ENCODE measurements around the gene FRMD1.

The FRMD1 gene

GRCh38 chr6:168078943-168079405, at the start of gene FRMD1:
TSS of gene FRMD1 (minus strand) at chr6:168079212. CDS start at chr6:168079094, 118 bp downstream.
- no peak for TF ChIP-seq TAF1 (IDR thresholded peaks at IDR 0.05; ENCODE audit: low read depth)

GRCh38 chr6:168128006-168128630, 49.1 kb upstream of the FRMD1 start:
- TF ChIP-seq CEBPB (IDR thresholded peaks at IDR 0.05) = no peak
- TF ChIP-seq RAD21 (IDR thresholded peaks at IDR 0.05; ENCODE audit: low read depth) = no peak
- no peak for TF ChIP-seq NFIC (IDR thresholded peaks at IDR 0.05)
- TF ChIP-seq EGR1 (IDR thresholded peaks at IDR 0.05) = no peak
- TF ChIP-seq CREB1 (IDR thresholded peaks at IDR 0.05; ENCODE audit: low read depth) = no peak
- no peak for TF ChIP-seq REST (IDR thresholded peaks at IDR 0.05; ENCODE audit: low read depth)
- TF ChIP-seq USF1 (IDR thresholded peaks at IDR 0.05) = no peak
- TF ChIP-seq YY1 (IDR thresholded peaks at IDR 0.05; ENCODE audit: low read depth) = no peak
- no peak for TF ChIP-seq MAX (IDR thresholded peaks at IDR 0.05)
- no peak for TF ChIP-seq TCF12 (IDR thresholded peaks at IDR 0.05; ENCODE audit: low read depth)
- no peak for TF ChIP-seq TAF1 (IDR thresholded peaks at IDR 0.05; ENCODE audit: low read depth)
- TF ChIP-seq FOXM1 (IDR thresholded peaks at IDR 0.05; ENCODE audit: borderline replicate concordance, low read depth) = no peak

- TF ChIP-seq USF1 (IDR thresholded peaks at IDR 0.05) = no peak
- TF ChIP-seq EP300 (IDR thresholded peaks at IDR 0.05; ENCODE audit: borderline replicate concordance) = no peak
- TF ChIP-seq TCF12 (IDR thresholded peaks at IDR 0.05; ENCODE audit: low read depth) = no peak
Observed at GRCh38 chr6:168127384-168127868, 48.4 kb upstream of the FRMD1 start.

- no peak for TF ChIP-seq REST (IDR thresholded peaks at IDR 0.05; ENCODE audit: low read depth)
- TF ChIP-seq TAF1 (IDR thresholded peaks at IDR 0.05; ENCODE audit: low read depth) = no peak
- no peak for TF ChIP-seq TCF12 (IDR thresholded peaks at IDR 0.05; ENCODE audit: low read depth)
- TF ChIP-seq CREB1 (IDR thresholded peaks at IDR 0.05; ENCODE audit: low read depth) = no peak
- TF ChIP-seq YY1 (IDR thresholded peaks at IDR 0.05; ENCODE audit: low read depth) = no peak
- no peak for TF ChIP-seq CEBPB (IDR thresholded peaks at IDR 0.05)
- no peak for TF ChIP-seq EGR1 (IDR thresholded peaks at IDR 0.05)
- TF ChIP-seq FOXM1 (IDR thresholded peaks at IDR 0.05; ENCODE audit: borderline replicate concordance, low read depth) = no peak
- TF ChIP-seq MAX (IDR thresholded peaks at IDR 0.05) = no peak
- no peak for TF ChIP-seq NFIC (IDR thresholded peaks at IDR 0.05)
- no peak for TF ChIP-seq RAD21 (IDR thresholded peaks at IDR 0.05; ENCODE audit: low read depth)
- TF ChIP-seq ZBTB7A (IDR thresholded peaks at IDR 0.05; ENCODE audit: low read depth) = no peak
- TF ChIP-seq EP300 (IDR thresholded peaks at IDR 0.05; ENCODE audit: borderline replicate concordance) = no peak
- no peak for TF ChIP-seq TEAD4 (IDR thresholded peaks at IDR 0.05)
- no peak for TF ChIP-seq USF1 (IDR thresholded peaks at IDR 0.05)
Observed at GRCh38 chr6:168126566-168127383, 47.8 kb upstream of the FRMD1 start.

GRCh38 chr6:168125429-168126001, 46.5 kb upstream of the FRMD1 start:
- TF ChIP-seq EP300 (IDR thresholded peaks at IDR 0.05; ENCODE audit: borderline replicate concordance) = no peak
- no peak for TF ChIP-seq FOXM1 (IDR thresholded peaks at IDR 0.05; ENCODE audit: borderline replicate concordance, low read depth)
- TF ChIP-seq CEBPB (IDR thresholded peaks at IDR 0.05) = no peak
- no peak for TF ChIP-seq NFIC (IDR thresholded peaks at IDR 0.05)
- no peak for TF ChIP-seq TEAD4 (IDR thresholded peaks at IDR 0.05)
- no peak for TF ChIP-seq ZBTB7A (IDR thresholded peaks at IDR 0.05; ENCODE audit: low read depth)
- no peak for TF ChIP-seq EGR1 (IDR thresholded peaks at IDR 0.05)
- no peak for TF ChIP-seq USF1 (IDR thresholded peaks at IDR 0.05)
- TF ChIP-seq RAD21 (IDR thresholded peaks at IDR 0.05; ENCODE audit: low read depth) = no peak
- TF ChIP-seq TAF1 (IDR thresholded peaks at IDR 0.05; ENCODE audit: low read depth) = no peak
- TF ChIP-seq MAX (IDR thresholded peaks at IDR 0.05) = no peak
- TF ChIP-seq TCF12 (IDR thresholded peaks at IDR 0.05; ENCODE audit: low read depth) = no peak

All from Ishikawa (cell line).